HT-29 (cell line): ENCODE results near the gene P4HA2. TPM values are rescaled to one million over a fixed set of nuclear protein-coding genes. Genes with fewer than 3 reads are reported as not detected.

Source experiments
- DNase-seq: peaks from one replicate; pipeline ENCODE4 v3.0.0-alpha.2; 2015; ENCODE audit warnings: low spot score
- total RNA-seq: library from RNA; depleted of rRNA; stranded (reverse); fragments of >200 nt; shearing (Covaris generic); gene quantifications from 2 replicates; pipeline ENCODE4 v1.2.3, GENCODE V29; 2014; rRNA removed

Gene P4HA2
- total RNA-seq, result 20.4 and 20.5 TPM in 2 replicates

DNA sequence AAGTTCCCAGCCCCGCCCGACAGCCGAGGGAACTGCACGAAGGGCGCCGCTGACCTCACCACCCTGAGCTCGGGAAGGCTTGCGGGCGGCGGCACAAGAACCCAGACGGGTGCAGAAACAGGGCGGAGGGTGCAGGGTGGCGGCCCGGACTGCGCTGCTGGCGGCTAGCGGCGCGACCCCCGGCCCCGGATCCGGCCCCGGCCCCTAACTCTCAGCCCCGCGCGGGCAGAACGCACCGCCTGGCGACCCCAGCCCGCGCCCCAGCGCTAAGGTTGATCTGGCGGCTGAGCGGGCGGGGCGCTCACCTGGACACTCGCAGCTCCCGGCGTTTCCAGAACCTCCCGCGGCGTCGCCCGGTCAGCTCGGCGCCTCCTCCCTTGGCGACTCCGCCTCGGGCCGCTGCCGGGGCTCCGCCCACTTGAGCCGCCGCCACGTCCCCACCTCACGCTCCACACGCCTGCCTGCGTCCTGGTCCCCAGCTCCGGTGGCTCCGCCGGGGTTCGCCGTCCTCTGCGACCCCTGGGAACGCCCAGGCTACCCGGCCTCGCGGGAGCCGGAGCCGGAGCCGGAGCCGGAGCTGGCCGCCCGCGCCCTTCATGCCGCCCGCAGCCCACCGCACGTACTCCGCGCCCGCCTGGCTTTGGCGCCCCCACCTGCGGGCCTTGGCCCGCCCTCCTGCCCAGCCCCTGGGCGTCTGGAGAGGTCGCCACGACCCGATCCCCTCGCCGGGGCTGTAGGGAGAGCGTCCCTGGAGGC is at the start of gene P4HA2:
P4HA2 (minus strand) TSS at position 369 of the 756 bp plus-strand sequence. CDS start 9,227 bp downstream, outside the sequence.
- DNase-seq, result peak; percentile 85

GRCh38 chr5:132277256-132277655 is 49.6 kb upstream of the P4HA2 start:
- DNase-seq, result no peak

DNA sequence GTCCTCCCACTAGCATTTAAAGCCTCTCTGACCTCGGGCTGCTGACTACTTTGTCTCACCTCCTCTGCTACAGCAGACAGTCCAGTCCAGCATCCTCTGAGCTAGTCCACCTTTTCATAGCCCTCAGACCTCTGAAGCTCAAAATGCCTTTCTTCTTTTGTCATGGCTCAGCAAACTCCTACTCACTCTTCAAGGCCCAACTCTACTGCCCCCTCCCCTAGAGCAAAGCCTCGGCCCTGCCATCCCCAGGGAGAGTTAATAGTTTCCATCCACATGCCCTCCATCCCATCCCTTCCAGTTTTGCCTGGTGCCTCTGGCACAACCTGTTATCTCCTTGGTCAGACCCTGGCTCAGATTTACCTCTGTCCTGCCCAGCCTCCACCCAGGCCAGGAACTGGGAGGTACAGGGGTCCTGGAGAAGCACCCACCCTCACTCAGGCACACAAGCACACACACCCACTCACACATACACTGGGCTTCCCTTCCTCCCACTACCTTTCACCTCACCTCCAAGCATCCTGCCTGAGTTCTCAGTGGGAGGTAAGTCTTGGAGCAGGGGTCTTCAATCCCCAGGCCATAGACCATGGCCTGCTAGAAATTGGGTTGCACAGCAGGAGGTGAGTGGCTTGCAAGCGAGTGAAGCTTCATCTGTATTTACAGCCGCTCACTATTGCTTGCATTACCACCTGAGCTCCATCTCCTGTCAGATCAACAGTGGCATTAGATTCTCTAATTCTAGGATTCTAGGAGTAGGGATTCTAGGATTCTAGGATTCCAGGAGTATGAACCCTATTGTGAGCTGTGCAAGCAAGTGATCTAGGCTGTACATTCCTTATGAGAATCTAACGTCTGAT is 47.9 kb upstream of the P4HA2 start:
- DNase-seq, result no peak

DNA sequence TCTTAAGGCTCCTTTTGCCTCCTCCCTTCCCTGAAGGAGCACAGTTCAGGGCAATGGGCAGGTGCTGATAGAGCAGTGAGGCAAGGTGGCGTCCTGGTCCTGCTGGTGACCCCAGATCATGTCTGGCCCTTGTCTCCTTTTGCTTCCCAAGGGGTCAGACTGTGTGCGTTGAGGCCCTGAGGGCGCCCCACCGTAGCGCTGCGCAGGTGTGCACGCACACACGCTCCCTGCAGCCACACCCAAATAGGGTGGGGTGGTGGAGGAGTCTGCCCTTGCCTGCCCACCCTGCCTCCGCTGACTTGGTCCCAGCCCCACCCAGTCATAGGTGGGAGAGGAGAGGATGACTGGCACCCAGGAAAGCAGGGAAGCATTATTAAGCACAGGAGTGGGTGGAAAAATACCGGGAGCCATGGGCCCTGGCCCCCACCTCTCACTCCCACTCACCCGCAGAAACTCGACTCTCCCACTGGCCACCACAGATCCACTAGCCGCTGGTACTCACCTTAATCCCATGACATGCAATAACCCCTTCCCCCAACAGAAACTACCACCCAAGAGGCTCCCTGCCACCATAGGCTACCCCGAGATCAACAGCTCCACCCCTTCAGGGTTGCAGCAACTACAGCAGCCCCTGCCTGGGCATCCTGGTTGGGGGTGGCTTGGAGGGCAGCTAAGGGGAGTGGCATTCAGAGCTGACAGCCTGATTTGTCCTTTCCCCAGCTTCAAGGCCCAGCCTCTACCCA is 46.6 kb upstream of the P4HA2 start:
- DNase-seq, result no peak

- DNase-seq, result no peak
Observed at GRCh38 chr5:132273631-132274030, 46.0 kb upstream of the P4HA2 start.

- peak; percentile 72 for DNase-seq
Observed at GRCh38 chr5:132272311-132273210, 44.9 kb upstream of the P4HA2 start.

- DNase-seq, result no peak
Observed at GRCh38 chr5:132271251-132272246, 43.9 kb upstream of the P4HA2 start.

DNA sequence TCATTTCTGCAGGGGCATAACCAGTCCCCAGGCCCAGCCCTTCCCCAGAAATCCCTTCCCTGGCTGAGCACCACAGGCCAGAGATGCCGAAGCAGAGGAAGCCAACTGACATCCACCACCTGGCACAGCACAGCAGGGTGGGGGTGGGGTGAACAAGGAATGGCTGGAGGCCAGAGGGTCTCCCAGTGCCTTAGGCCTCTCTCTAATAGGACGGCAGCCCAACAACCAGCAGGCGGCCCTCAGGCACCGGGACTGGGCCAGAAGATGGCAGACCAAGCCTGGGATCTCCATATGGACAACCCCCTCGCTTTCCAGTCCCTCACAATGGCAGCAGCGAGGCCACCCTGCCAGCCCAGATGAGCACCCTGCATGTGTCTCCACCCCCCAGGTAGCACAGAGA is 43.1 kb upstream of the P4HA2 start:
- no peak for DNase-seq

DNA sequence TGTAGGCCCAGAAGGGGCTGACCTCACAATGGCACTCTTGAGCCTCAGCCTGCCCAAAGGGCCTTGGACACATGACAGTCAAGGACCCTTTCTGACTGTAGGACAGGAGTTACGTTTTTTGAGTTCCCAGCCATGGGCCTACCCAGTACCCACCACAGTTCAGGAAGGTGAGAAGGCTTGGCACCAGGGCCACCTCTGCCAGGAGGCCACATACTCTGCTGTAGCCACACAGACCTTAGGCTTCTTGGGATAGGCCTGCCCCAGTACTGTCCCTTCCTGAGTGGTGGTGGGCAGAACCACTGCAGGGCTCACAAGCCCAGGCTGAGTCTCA is 42.6 kb upstream of the P4HA2 start:
- no peak for DNase-seq

DNA sequence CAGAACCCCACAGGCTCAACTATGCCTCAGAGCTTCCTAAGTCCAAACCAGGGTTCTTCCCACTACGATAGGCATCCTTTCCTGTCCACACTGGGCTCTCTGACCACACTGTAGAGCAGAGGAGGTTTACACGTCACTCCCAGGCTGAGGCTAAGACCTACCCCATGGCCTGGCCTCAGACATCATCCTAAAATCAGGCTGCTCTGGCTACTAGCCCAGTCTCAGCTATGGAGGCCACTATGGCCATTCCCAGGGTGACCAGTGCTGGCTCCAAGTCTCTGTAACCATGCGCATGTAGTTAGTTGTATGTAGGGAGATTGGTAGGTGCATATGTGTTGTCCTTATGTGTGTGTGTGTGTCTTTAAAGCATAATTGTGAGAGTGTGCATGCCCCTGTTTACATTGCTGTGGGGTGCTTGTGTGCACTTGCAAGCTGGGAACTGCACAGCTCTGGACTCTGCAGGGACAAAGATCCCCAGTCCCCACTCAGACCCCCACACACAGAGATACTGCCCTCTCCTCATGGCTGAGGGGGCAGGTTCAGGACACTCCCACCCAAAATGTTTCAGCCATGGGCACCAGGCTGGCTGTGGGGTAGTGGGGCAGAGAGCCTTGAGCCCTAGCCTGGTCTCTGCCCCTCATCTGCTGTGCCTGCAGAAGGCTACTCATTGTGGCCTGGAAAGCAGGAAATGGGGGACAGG is 42.1 kb upstream of the P4HA2 start:
- DNase-seq, result no peak

GRCh38 chr5:132268769-132269551 is 41.3 kb upstream of the P4HA2 start:
- DNase-seq, result no peak

DNA sequence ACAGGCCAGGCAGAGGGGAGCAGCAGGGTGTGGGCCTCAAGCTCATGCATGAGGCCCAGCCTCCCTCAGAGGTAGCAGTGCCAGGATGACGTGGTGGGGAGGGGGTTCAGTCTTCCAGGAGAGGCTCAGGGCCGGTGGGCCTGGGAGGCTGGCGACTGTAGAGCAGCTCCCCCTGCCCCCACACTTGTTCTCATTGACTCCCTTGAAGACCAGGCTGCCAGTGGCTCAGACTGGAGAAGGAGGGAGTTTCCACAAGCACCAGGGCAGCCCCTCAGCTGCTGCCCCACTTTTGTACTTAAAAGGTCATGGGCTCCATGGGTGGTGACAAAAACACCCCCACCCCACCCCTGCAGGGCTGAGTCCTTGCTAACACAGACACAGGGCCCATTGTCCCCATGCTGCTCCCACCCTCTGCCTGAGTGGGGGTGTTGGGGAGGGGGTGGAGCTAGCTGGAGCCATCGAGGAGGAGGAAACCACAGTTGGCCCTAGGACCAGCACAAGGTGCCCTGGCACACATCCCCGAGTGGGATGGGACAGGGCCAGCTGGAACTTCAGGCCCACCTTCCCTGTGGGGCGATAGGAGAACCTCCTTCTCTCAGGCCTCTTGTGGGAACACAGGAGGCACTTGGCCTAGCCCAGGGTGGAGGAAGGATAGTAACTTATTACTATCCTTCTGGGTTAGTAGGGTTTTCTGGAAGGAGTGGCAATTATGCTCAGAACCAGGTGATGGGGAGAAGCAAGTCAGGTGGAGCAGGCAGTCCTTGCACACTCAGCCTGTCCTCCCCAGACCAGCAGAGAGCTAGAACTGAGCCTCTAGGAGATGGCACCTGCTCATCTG is 40.5 kb upstream of the P4HA2 start:
- DNase-seq, result no peak

DNA sequence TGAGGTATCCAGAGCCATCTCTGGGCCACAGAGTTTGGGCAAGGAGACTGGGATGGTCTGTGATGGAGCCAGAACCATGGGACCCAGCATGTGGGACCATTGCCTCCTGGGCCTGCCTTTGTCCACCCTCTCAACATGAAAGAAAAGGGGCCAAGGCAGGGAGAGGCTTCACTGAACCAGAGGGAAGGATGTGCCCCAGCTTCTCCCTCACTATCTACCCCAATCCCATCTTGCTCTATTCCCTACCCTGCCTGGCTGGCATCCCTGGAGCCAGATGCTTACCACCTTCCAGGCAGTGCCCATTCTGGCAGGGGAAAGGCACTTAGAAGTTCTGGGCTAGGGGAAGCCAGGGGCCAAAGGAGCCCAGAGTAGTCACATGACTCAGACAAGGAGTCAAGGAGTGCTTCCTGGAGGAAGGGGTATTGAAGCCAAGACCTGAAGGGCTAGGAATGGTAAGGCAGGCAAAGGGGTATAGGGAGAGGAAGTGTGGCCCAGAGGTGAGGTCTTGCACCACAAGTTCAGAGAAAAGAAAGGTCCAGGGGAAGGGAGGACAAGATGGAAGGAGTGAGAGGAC is 39.6 kb upstream of the P4HA2 start:
- no peak for DNase-seq

DNA sequence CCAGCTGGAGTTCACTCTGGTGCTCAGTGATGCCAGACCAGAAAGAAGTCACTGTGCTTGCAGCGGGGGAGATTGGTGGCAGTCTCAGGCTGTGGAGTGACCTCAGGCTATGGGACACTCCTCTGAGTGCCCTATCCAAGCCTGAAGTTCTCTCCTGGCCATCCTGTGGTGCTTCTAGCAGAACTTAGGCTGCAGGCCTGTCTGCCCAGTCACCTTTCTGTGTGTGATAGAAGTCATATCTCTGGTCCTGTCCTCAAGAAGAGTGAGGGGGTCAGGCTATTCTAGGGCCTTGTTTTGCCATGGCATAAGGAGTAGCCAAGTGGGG is 39.1 kb upstream of the P4HA2 start:
- no peak for DNase-seq

- no peak for DNase-seq
Observed at GRCh38 chr5:132266031-132266835, 38.6 kb upstream of the P4HA2 start.

DNA sequence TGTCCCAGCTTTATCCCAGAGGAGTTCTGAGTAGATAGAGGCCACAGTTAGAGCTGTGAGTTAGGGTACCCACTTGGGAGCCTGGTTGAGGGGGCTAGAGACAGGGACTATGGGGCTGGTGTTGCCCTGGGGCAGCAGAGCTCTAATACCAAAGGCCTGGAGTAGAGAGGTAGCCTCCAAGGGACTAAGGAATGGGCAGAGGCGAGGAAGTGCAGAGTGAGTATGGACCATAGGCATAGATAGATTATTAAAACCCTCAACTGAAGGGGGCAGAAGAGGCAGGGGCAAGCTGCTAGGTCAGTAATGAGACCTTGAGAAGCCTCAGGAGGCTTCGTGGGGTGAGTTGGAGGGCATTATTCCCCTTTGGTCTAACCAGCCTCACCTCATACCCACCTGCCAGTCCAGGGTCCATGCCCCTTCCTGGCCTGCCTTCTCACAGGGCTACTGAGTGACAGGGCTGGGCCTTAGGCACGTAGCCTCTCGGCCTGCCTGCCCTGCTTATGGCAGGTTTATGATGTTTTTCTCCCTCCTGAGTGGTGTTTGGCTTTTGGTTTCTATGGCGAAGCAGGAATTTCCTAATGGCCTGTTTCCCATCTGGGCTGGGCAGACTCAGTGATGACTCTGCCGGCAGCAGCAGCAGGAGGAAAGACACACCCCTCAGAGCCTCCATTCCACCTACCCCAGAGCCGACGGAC is 37.8 kb upstream of the P4HA2 start:
- peak; percentile 87 for DNase-seq
